Measurements from ENCODE around the gene STK33.

The STK33 gene

DNA sequence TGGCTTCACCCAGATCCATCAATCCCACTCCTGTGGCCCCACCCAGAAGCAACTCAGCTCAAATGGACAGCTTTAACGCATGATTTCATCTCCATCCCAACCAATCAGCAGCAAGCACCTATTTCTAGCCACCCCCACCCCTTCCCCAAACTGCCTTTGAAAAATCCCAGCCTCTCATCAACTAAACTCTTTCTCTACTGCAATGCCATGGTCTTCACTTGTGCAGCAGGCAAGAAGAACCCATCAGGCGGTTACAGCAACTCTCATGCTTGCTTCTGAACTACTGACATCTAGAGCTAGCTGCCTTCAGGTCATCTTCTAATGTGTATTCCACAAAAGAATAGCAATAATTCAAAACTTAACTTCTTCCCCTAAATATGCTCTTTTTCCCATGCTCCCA is 42.1 kb upstream of the STK33 start:
- TF ChIP-seq, protein P1, sequence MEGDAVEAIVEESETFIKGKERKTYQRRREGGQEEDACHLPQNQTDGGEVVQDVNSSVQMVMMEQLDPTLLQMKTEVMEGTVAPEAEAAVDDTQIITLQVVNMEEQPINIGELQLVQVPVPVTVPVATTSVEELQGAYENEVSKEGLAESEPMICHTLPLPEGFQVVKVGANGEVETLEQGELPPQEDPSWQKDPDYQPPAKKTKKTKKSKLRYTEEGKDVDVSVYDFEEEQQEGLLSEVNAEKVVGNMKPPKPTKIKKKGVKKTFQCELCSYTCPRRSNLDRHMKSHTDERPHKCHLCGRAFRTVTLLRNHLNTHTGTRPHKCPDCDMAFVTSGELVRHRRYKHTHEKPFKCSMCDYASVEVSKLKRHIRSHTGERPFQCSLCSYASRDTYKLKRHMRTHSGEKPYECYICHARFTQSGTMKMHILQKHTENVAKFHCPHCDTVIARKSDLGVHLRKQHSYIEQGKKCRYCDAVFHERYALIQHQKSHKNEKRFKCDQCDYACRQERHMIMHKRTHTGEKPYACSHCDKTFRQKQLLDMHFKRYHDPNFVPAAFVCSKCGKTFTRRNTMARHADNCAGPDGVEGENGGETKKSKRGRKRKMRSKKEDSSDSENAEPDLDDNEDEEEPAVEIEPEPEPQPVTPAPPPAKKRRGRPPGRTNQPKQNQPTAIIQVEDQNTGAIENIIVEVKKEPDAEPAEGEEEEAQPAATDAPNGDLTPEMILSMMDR (IDR thresholded peaks at IDR 0.05; ENCODE audit: insufficient read depth, low read depth, low read length, missing control alignments) = no peak
- H3K4me3 ChIP-seq (ENCODE audit: low read length) = no peak overlapping the region
- no peak for DNase-seq (ENCODE audit: low read depth)

DNA sequence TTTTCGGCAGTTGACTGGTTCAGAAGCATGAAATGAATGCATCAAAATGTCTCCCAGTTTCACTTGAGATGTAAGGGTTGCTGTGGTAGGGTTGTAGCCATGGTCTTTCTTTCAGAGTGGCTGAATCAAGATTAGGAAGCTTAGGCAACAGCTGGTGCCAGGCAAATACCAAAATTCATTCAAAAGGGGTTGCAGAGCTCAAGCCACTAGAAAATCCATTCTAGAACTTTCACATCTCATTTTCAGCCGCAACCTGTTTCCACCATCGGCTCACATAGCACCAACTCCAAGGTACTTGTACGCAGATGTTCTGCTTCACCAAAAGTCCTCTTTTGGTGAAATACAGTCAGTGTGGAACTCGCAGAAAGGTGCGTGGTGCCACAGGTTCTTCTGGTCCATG is 40.5 kb upstream of the STK33 start:
- TF ChIP-seq, protein P1 (IDR thresholded peaks at IDR 0.05; ENCODE audit: insufficient read depth, low read depth, low read length, missing control alignments) = no peak

DNA sequence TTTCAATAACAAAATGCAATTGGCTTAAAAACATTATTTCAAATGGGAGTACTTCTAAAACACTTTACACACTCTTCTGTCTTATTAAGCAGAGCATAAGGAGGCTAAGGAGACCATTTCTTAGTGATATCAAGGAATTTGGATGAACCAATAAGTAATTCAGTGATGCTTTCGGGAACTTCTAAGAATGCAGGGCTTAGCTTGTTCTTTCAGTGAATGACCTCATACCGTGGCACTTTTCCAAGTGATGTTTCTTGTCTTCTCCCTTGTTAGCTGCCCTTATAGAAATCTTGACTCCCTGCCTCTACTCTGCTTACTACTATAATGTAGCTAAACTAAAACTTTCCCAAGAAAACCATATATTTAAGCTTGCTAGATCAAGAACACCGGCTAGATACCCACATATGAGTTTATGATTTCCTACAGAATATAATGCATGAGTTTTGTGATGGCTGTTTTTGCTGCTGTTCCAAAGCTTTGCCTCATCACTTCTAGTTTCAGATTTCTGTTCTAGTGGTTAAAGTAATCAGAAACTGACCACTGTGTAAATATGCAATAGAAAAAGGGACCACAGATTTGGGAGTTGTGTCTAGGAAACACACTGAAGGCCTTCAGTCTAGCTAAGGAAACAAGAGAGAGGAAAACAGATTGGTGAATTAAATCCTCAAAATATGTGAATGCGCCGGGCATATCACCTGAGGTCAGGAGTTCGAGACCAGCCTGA is 37.5 kb upstream of the STK33 start:
- TF ChIP-seq, protein P1 (IDR thresholded peaks at IDR 0.05; ENCODE audit: insufficient read depth, low read depth, low read length, missing control alignments) = no peak
- DNase-seq (ENCODE audit: low read depth) = peak; percentile 82

More for the DNA sequence above, 40.5 kb upstream of the STK33 start:
- DNase-seq (ENCODE audit: low read depth) = no peak
- H3K4me3 ChIP-seq (ENCODE audit: low read length) = no peak overlapping the region

DNA sequence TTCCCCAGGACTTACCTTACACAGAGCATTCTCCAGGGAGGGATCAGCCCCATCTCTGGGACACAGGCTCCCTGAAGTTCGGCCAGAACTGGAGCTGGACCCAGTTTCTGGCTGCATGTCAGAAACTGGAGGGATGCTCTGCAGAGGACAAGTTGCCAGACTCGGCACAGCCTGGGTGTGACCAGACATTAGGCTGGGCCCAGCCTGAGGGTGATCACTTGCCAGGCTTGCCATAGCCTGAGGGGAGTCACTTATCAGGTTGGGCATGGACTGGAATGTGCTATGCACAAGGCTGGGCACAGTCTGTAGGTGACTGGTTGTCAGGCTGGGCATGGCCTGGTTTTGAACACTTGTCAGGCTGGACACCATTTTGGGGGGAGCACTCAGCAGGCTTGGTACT is 30.7 kb upstream of the STK33 start:
- TF ChIP-seq, protein P1 (IDR thresholded peaks at IDR 0.05; ENCODE audit: insufficient read depth, low read depth, low read length, missing control alignments) = no peak
- no peak for DNase-seq (ENCODE audit: low read depth)
- no peak overlapping the region for H3K4me3 ChIP-seq (ENCODE audit: low read length)

More for the DNA sequence above, 37.5 kb upstream of the STK33 start:
- no peak overlapping the region for H3K4me3 ChIP-seq (ENCODE audit: low read length)

DNA sequence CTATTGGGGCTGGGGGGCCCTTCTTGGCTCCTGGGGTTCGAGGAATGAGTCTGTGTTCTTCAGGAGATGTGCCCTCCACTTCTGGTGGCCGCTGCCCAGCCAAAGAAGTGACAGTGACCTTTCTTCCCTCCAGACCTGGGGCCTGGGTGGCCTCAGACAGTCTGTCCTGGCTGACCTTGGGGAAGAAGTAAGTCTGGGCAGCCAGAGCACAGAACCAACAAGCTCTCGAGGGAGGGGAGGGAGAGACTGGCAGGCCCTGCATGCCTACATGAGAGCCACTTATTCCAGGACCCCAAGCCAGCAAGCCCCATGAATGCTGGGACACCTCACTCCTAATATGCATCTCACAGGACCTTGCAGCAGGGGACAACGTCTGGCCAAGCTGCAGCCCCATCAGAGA is 27.1 kb upstream of the STK33 start:
- TF ChIP-seq, protein P1 (IDR thresholded peaks at IDR 0.05; ENCODE audit: insufficient read depth, low read depth, low read length, missing control alignments) = no peak
- no peak for DNase-seq (ENCODE audit: low read depth)
- no peak overlapping the region for H3K4me3 ChIP-seq (ENCODE audit: low read length)

DNA sequence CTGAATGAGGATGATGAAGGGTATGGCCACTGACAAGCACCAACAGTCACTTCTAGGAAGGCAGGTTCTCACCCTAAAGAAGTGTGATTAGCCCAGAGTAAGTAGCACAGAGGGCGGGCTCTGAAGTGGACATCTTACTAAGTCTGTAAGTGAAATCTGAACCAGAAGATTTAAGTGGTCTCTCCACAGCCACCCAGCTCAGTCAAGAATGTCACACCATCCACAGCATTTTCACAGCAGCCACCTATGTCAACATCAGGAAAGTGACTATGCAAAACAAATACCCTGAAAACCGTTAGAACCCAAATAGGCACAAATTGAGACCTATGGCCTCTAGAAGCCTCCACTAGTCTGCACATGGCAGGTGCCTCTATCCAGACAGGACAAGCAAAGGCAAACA is 23.0 kb upstream of the STK33 start:
- TF ChIP-seq, protein P1 (IDR thresholded peaks at IDR 0.05; ENCODE audit: insufficient read depth, low read depth, low read length, missing control alignments) = no peak
- no peak overlapping the region for H3K4me3 ChIP-seq (ENCODE audit: low read length)
- no peak for DNase-seq (ENCODE audit: low read depth)

Data from epithelial cell of esophagus (primary cell).